OCI-LY1 (cell line): Measurements from ENCODE around the gene TXNL4A.

ENCODE experiments used
- H2AFZ ChIP-seq: fragments of 200-600 bp; sonication (generic), shearing (Covaris generic); 2 replicates; pipeline ENCODE4 v1.6.0; 2014; ENCODE audit warnings: antibody characterized with exemption, mild to moderate bottlenecking, low read length
- H3F3A ChIP-seq: fragments of 200-600 bp; sonication (generic), shearing (Covaris generic); 2 replicates; pipeline ENCODE4 v1.6.0; 2014; ENCODE audit warnings: mild to moderate bottlenecking, antibody characterized with exemption, low read length, moderate library complexity; ENCODE audit not compliant: insufficient read depth
- H3K27ac ChIP-seq: fragments of 200-600 bp; sonication (generic); 2 replicates; pipeline ENCODE4 v1.5.1; 2014; ENCODE audit warnings: low read length, mixed run types, mild to moderate bottlenecking, low read depth; ENCODE audit not compliant: poor library complexity, severe bottlenecking
- H3K27me3 ChIP-seq: fragments of 200-600 bp; sonication (generic); 2 replicates; pipeline ENCODE4 v1.6.0; 2014; ENCODE audit warnings: antibody characterized with exemption, mild to moderate bottlenecking, low read length, moderate library complexity; ENCODE audit not compliant: insufficient read depth
- H3K36me3 ChIP-seq: fragments of 200-600 bp; sonication (generic); 2 replicates; pipeline ENCODE4 v1.6.1; 2014; ENCODE audit warnings: mild to moderate bottlenecking, antibody characterized with exemption, low read length, moderate library complexity, mixed read lengths; ENCODE audit not compliant: insufficient read depth
- H3K4me1 ChIP-seq: fragments of 200-600 bp; sonication (generic); 2 replicates; pipeline ENCODE4 v1.5.1; 2014; ENCODE audit warnings: mild to moderate bottlenecking, low read length, moderate library complexity; ENCODE audit not compliant: insufficient read depth, severe bottlenecking
- H3K4me2 ChIP-seq: fragments of 200-600 bp; sonication (generic), shearing (Covaris generic); 2 replicates; pipeline ENCODE4 v1.6.1; 2014; ENCODE audit warnings: low read length
- H3K4me3 ChIP-seq: fragments of 200-600 bp; sonication (generic); 2 replicates; pipeline ENCODE4 v1.5.1; 2014; ENCODE audit warnings: low read length, low read depth, mild to moderate bottlenecking, mixed read lengths; ENCODE audit not compliant: poor library complexity, severe bottlenecking
- H3K79me2 ChIP-seq: fragments of 200-600 bp; shearing (Covaris generic); 2 replicates; pipeline ENCODE4 v1.6.1; 2016; ENCODE audit warnings: mixed run types, low read length, mixed read lengths; ENCODE audit not compliant: insufficient read depth
- H3K9ac ChIP-seq: fragments of 200-600 bp; sonication (generic), shearing (Covaris generic); 2 replicates; pipeline ENCODE4 v1.6.1; 2014; ENCODE audit warnings: mild to moderate bottlenecking, low read length, mixed read lengths
- H3K9me2 ChIP-seq: fragments of 200-600 bp; sonication (generic), shearing (Covaris generic); 2 replicates; pipeline ENCODE4 v1.6.1; 2014; ENCODE audit warnings: low read depth, mild to moderate bottlenecking, low read length, mixed read lengths
- H3K9me3 ChIP-seq: fragments of 200-600 bp; shearing (Covaris generic); 2 replicates; pipeline ENCODE4 v1.6.1; 2014; ENCODE audit warnings: low read length, mixed read lengths
- H4K20me1 ChIP-seq: fragments of 200-600 bp; sonication (generic), shearing (Covaris generic); 2 replicates; pipeline ENCODE4 v1.6.0; 2016; ENCODE audit warnings: mild to moderate bottlenecking, low read length; ENCODE audit not compliant: insufficient read depth
- CTCF ChIP-seq: fragments of 200-600 bp; sonication (generic), shearing (Covaris generic); IDR thresholded peaks from 2 replicates; pipeline ENCODE4 v1.5.1; 2017; ENCODE audit warnings: mild to moderate bottlenecking, antibody characterized with exemption, low read length, moderate library complexity, mixed read lengths
- EZH2 ChIP-seq: fragments of 200-600 bp; sonication (generic), shearing (Covaris generic); IDR thresholded peaks from 2 replicates; pipeline ENCODE4 v1.8.0; 2017; ENCODE audit warnings: borderline replicate concordance, mixed run types, mild to moderate bottlenecking, antibody characterized with exemption, low read length, moderate library complexity, mixed read lengths

The TXNL4A gene

GRCh38 chr18:79930020-79930642 is 58.2 kb downstream of the TXNL4A start:
- Histone ChIP-seq H3K9ac (no peak overlapping the region), H3F3A (no peaks in the 10 kb centered on the region), H4K20me1 (no peaks in the 10 kb centered on the region), H2AFZ (no peak overlapping the region), H3K36me3 (peaks cover 38% of the 10 kb centered on the region), H3K9me3 (peaks cover 21% of the 10 kb centered on the region), H3K27me3 (no peaks in the 10 kb centered on the region), H3K4me3 (no peak overlapping the region), H3K9me2 (no peaks in the 10 kb centered on the region), H3K79me2 (no peaks in the 10 kb centered on the region), H3K27ac (no peak overlapping the region), H3K4me2 (no peak overlapping the region), H3K4me1 (peaks cover 4% of the 10 kb centered on the region)
- no peak for TF ChIP-seq EZH2
- no peak for TF ChIP-seq CTCF

GRCh38 chr18:79928563-79928960 is 59.8 kb downstream of the TXNL4A start:
- peaks cover 40% of the 10 kb centered on the region for H3K36me3 ChIP-seq
- H3K4me3 ChIP-seq = no peak overlapping the region
- peaks cover 21% of the 10 kb centered on the region for H3K9me3 ChIP-seq
- no peak overlapping the region for H3K27ac ChIP-seq
- no peak overlapping the region for H2AFZ ChIP-seq
- TF ChIP-seq EZH2 (no peak), CTCF (no peak)
- H3K9me2 ChIP-seq = no peaks in the 10 kb centered on the region
- no peaks in the 10 kb centered on the region for H3K4me1 ChIP-seq
- H4K20me1 ChIP-seq = no peaks in the 10 kb centered on the region
- H3F3A ChIP-seq = no peaks in the 10 kb centered on the region
- no peaks in the 10 kb centered on the region for H3K27me3 ChIP-seq
- no peak overlapping the region for H3K9ac ChIP-seq
- H3K79me2 ChIP-seq = no peaks in the 10 kb centered on the region
- no peak overlapping the region for H3K4me2 ChIP-seq

GRCh38 chr18:79927607-79928562 is 60.5 kb downstream of the TXNL4A start:
- no peaks in the 10 kb centered on the region for H3K4me1 ChIP-seq
- no peak for TF ChIP-seq CTCF
- H3K27me3 ChIP-seq = no peaks in the 10 kb centered on the region
- H3K9me2 ChIP-seq = no peaks in the 10 kb centered on the region
- H3K27ac ChIP-seq = no peak overlapping the region
- H3K4me3 ChIP-seq = no peak overlapping the region
- no peaks in the 10 kb centered on the region for H4K20me1 ChIP-seq
- no peak overlapping the region for H2AFZ ChIP-seq
- H3K79me2 ChIP-seq = no peaks in the 10 kb centered on the region
- H3F3A ChIP-seq = no peaks in the 10 kb centered on the region
- peaks cover 21% of the 10 kb centered on the region for H3K9me3 ChIP-seq
- no peak overlapping the region for H3K9ac ChIP-seq
- H3K36me3 ChIP-seq = peaks cover 36% of the 10 kb centered on the region
- H3K4me2 ChIP-seq = no peak overlapping the region
